Measurements from ENCODE around the gene DOP1B. TPM values are rescaled to one million over a fixed set of nuclear protein-coding genes. Genes with fewer than 3 reads are reported as not detected.
"Not testable (repeated sequence)": the region's sequence is repeated elsewhere in the genome, so short reads cannot be mapped to it uniquely, and the experiment has no call there.

The DOP1B gene
- total RNA-seq, 2 donors from 2014 or later = 7.8 to 8.0 TPM

GRCh38 chr21:36134803-36135390, 21.7 kb upstream of the DOP1B start, which contains the start of gene CBR3:
TSS of gene CBR3 (plus strand) at chr21:36135079. CDS start at chr21:36135193, 114 bp downstream.
- Mint-ChIP-seq H3K36me3 (ENCODE audit: low read depth) (no peaks in the 10 kb centered on the region), H3K27me3 (ENCODE audit: insufficient read depth) (peaks cover 76% of the 10 kb centered on the region), H3K27ac (no peak within 1 kb of the TSS), H3K4me1 (peaks cover 11% of the 10 kb centered on the region), H3K9me3 (no peaks in the 10 kb centered on the region), H3K4me3 (peak within 1 kb of the TSS; percentile 51)
- 1 to 2% methylated on average over 38 to 53 of the region's 53 CpGs for WGBS, 2 experiments (ENCODE audit: insufficient coverage in 1 of 2, insufficient read length in 1 of 2)
- Histone ChIP-seq H3K4me1 (ENCODE audit: control insufficient read depth, insufficient read depth, low read length) (no peaks in the 10 kb centered on the region), H3K27me3 (ENCODE audit: control insufficient read depth, insufficient read depth, low read length, poor library complexity, severe bottlenecking) (peaks cover 68% of the 10 kb centered on the region), H3K4me3 (ENCODE audit: low read length) (peak within 1 kb of the TSS; percentile 74), H3K9me3 (ENCODE audit: control insufficient read depth, low read length) (no peaks in the 10 kb centered on the region), H3K36me3 (ENCODE audit: control insufficient read depth, insufficient read depth, low read length) (no peaks in the 10 kb centered on the region), H3K9ac (ENCODE audit: extremely low read depth, low read length, poor library complexity, severe bottlenecking) (no peak within 1 kb of the TSS), H3K27ac (ENCODE audit: low read depth, low read length) (no peak within 1 kb of the TSS)
- no peak for TF ChIP-seq CTCF (conservative IDR thresholded peaks at IDR 0.05)
- DNase-seq = peak; percentile 55

- whole genome bisulfite sequencing, 2 experiments (ENCODE audit: insufficient coverage in 1 of 2, insufficient read length in 1 of 2) = 1% methylated on average over 21 to 60 of the region's 60 CpGs
- Mint-ChIP-seq H3K27ac (no peak overlapping the region), H3K4me1 (peaks cover 11% of the 10 kb centered on the region), H3K4me3 (peak overlapping the region; percentile 51), H3K9me3 (no peaks in the 10 kb centered on the region), H3K27me3 (ENCODE audit: insufficient read depth) (peaks cover 73% of the 10 kb centered on the region), H3K36me3 (ENCODE audit: low read depth) (no peaks in the 10 kb centered on the region)
- Histone ChIP-seq H3K9ac (ENCODE audit: extremely low read depth, low read length, poor library complexity, severe bottlenecking) (no peak overlapping the region), H3K4me1 (ENCODE audit: control insufficient read depth, insufficient read depth, low read length) (no peaks in the 10 kb centered on the region), H3K27me3 (ENCODE audit: control insufficient read depth, insufficient read depth, low read length, poor library complexity, severe bottlenecking) (peaks cover 67% of the 10 kb centered on the region), H3K4me3 (ENCODE audit: low read length) (peak overlapping the region; percentile 74), H3K36me3 (ENCODE audit: control insufficient read depth, insufficient read depth, low read length) (no peaks in the 10 kb centered on the region), H3K9me3 (ENCODE audit: control insufficient read depth, low read length) (no peaks in the 10 kb centered on the region), H3K27ac (ENCODE audit: low read depth, low read length) (no peak overlapping the region)
- TF ChIP-seq CTCF (conservative IDR thresholded peaks at IDR 0.05) = no peak
- DNase-seq = peak; percentile 78
These were observed 21.1 kb upstream of the DOP1B start for GRCh38 chr21:36135391-36136102.

GRCh38 chr21:36139791-36140190, 16.8 kb upstream of the DOP1B start:
- not testable (repeated sequence) for H3K4me1 ChIP-seq (ENCODE audit: control insufficient read depth, insufficient read depth, low read length); H3K9ac ChIP-seq (ENCODE audit: extremely low read depth, low read length, poor library complexity, severe bottlenecking); H3K4me1 Mint-ChIP-seq; H3K9me3 ChIP-seq (ENCODE audit: control insufficient read depth, low read length); H3K27ac ChIP-seq (ENCODE audit: low read depth, low read length); H3K9me3 Mint-ChIP-seq; H3K4me3 ChIP-seq (ENCODE audit: low read length); DNase-seq; H3K36me3 ChIP-seq (ENCODE audit: control insufficient read depth, insufficient read depth, low read length); H3K4me3 Mint-ChIP-seq; H3K36me3 Mint-ChIP-seq (ENCODE audit: low read depth); H3K27ac Mint-ChIP-seq
- peaks cover 39% of the 10 kb centered on the region for H3K27me3 Mint-ChIP-seq (ENCODE audit: insufficient read depth)
- H3K27me3 ChIP-seq (ENCODE audit: control insufficient read depth, insufficient read depth, low read length, poor library complexity, severe bottlenecking) = peaks cover 34% of the 10 kb centered on the region
- WGBS, 2 experiments (ENCODE audit: insufficient coverage in 1 of 2, insufficient read length in 1 of 2) = 94 to 95% methylated on average over 10 to 13 of the region's 13 CpGs

Data from endodermal cell (in vitro differentiated cells).